Ovary (tissue), 3 donors: ENCODE measurements around the gene ATF7IP2.

Experiments used
- EP300 ChIP-seq: sonication (generic); formaldehyde crosslinking; IDR thresholded peaks from one replicate; pipeline ENCODE4 v1.6.1; 2017; ENCODE audit warnings: antibody characterized with exemption
- POLR2A ChIP-seq: fragments of 450-650 bp; IDR thresholded peaks from one replicate; pipeline ENCODE4 v1.6.1; 2017; ENCODE audit warnings: antibody characterized with exemption, mild to moderate bottlenecking, moderate library complexity
- TF ChIP-seq, protein P1 (sequence below), 3 donors: fragments of 450-650 bp in 2 of 3; fragments of 200-600 bp in 1 of 3; IDR thresholded peaks; one replicate each; pipeline versions ENCODE4 v1.5.1 to v1.8.0; 2016 to 2022; ENCODE audit warnings: antibody characterized with exemption in 3 of 3, mild to moderate bottlenecking in 1 of 3
- donor health status: DM: no; HTN: no; CAD: no.

DNA sequence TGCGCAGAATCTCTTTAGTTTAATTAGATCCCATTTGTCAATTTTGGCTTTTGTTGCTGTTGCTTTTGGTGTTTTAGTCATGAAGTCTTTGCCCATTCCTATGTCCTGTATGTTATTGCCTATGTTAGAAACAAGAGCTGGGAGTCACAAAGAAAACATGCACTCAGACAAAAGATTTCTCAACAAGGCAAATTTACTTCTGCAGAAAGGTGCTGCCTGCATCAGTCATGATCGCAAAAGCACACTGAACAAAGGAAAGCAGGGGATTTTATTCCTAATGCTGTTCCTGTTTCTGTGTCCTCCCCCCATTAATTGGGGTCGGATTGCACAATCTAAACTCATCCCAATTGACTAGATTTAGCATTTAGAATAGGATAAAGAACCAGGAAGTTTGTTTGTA lies 55.9 kb downstream of the ATF7IP2 start:
- TF ChIP-seq POLR2A: no peak
- TF ChIP-seq, protein P1, sequence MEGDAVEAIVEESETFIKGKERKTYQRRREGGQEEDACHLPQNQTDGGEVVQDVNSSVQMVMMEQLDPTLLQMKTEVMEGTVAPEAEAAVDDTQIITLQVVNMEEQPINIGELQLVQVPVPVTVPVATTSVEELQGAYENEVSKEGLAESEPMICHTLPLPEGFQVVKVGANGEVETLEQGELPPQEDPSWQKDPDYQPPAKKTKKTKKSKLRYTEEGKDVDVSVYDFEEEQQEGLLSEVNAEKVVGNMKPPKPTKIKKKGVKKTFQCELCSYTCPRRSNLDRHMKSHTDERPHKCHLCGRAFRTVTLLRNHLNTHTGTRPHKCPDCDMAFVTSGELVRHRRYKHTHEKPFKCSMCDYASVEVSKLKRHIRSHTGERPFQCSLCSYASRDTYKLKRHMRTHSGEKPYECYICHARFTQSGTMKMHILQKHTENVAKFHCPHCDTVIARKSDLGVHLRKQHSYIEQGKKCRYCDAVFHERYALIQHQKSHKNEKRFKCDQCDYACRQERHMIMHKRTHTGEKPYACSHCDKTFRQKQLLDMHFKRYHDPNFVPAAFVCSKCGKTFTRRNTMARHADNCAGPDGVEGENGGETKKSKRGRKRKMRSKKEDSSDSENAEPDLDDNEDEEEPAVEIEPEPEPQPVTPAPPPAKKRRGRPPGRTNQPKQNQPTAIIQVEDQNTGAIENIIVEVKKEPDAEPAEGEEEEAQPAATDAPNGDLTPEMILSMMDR (IDR thresholded peaks at IDR 0.05): no peak
- TF ChIP-seq EP300: no peak
